PC-9 (cell line): ENCODE data around the gene LYZ.

Source experiments
- CTCF ChIP-seq: fragments of 200-600 bp; sonication (generic); conservative IDR thresholded peaks from 2 replicates; pipeline ENCODE4 v1.6.1; 2017; ENCODE audit warnings: mixed run types, antibody characterized with exemption, mild to moderate bottlenecking, moderate library complexity
- EZH2 ChIP-seq: fragments of 200-600 bp; sonication (generic); IDR thresholded peaks from 2 replicates; pipeline ENCODE4 v1.8.0; 2017; ENCODE audit warnings: antibody characterized with exemption, low read depth

- TF ChIP-seq CTCF (no peak), EZH2 (no peak)
Observed at GRCh38 chr12:69392179-69392928, 44.2 kb downstream of the LYZ start.
